Stimulated activated CD8-positive, alpha-beta memory T cell treated with anti-CD3 and anti-CD28 coated beads, Interleukin-2, amount 100 ng/mL, for 1 hour (primary cell): ENCODE results near the gene RMI2.
"Not testable (repeated sequence)": the region's sequence is repeated elsewhere in the genome, so short reads cannot be mapped to it uniquely, and the experiment has no call there.

Source experiments
- DNase-seq, 2 donors: peaks; one replicate each; pipeline ENCODE4 v3.0.0-alpha.2; 2020; ENCODE audit warnings: low read depth in 2 of 2

Gene RMI2

DNA sequence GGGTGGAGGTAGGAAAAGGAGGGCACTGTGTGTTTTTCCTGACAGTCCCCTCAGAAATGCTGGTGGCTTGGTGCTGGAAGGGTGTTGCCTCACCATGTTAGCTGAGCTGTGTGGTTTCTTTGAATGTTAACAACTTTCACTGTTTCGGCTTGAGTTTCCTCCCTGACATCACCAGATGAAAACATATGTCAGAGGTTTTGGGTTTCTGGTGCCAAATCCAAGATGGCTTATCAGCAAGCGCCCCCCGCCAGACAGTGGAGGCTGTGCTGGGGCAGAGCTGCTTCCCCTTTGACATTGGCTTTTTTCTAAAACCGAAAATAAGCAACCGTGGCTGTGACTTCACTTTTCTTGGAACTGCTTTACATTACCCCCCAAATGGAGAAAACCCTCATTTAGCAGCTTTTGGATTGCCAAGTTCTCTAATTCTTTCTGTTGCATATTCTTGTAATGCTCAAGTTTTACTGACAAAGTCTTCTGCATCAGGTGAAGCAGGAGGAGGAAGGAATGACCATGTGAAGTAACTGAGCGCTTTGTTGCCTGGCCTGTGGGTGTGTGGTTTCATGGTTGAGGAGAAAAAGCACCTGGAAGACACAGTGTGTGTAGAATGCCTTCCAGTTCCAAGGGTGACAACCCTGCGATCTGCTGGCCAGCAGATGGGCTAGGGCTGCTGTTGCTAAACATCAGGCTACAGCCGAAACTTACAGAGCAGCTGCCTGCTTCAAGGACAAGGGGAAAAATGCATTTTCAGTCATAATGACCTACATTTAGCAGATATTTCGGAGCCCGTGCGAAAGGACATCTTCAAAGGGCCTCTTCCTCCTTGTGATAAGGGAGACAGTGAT lies 9.7 kb downstream of the RMI2 start:
- DNase-seq: peak; percentile 42 to 65

GRCh38 chr16:11355862-11356261 lies 10.6 kb downstream of the RMI2 start:
- DNase-seq: no peak

GRCh38 chr16:11356573-11357331 lies 11.5 kb downstream of the RMI2 start:
- DNase-seq: no peak

- DNase-seq: no peak
These were observed 13.3 kb downstream of the RMI2 start for GRCh38 chr16:11358531-11358930.

DNA sequence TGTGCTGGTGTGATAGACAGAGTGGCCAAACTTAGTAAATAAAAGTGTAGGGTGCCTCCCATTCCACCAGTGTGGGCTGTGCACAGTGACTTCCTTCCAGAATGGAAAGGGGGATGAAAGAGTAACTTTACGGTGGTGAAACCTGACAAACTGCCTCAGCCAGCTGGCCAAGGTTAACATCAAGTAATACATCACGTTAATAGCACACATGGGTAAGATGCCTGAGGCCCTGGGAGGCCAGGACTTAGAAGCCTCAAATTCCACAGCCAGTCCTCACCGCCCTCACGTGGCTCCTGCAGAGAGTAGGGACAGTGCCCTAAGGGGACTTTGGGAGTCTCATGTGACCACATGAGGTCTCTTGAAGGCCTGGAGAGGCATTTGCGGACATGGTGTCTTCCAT lies 14.1 kb downstream of the RMI2 start:
- DNase-seq: no peak

DNA sequence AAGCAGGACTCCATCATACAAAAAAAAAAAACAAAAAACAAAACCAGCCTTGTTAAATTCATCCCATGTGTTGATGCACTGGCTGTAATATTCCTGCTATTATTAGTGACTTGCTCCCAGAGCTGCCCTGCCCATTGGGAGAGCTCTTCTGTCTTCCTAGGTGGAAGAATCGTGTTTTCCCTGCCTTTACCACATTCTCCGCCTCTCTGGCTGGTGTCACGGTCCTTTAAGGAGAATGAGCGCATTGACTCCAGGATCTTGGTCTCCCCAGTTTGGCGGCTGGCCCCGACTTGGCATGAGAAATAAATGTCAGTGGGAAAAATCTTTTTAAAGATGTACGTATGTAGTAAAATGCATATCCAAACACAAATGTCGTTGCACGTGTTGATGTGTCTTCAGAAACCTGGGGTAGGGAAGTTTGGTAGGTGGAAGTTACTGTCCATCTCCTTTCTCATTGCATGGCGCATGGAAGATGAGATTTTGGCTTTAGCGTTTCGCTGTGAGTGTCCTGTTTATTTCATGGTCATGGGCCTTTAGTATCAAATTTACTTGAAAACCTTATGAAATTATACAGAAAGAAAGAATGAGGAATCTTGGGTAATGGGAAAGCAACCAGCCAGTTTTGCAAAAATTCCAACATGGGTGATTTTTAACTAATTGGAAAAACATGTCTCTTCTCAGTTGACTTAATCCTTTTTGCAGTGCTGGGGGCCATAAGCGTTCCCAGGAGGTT lies 15.5 kb downstream of the RMI2 start:
- no peak for DNase-seq

GRCh38 chr16:11361701-11362451 lies 16.6 kb downstream of the RMI2 start:
- DNase-seq: no peak

DNA sequence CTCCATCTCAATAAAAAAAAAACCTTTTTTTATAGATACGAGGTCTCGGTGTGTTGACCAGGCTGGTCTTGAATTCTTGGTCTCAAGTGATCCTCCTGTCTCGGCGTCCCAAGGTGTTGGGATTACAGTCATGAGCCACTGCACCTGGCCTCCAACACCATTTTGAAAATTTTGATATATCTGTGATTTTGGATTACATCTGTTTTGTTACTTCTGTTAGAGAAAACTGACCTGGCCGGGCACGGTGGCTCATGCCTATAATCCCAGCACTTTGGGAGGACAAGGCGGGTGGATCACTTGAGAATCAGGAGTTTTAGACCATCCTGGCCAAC lies 18.6 kb downstream of the RMI2 start:
- no peak for DNase-seq

GRCh38 chr16:11367483-11367906 lies 22.2 kb downstream of the RMI2 start:
- no peak for DNase-seq

GRCh38 chr16:11370084-11370931 lies 25.0 kb downstream of the RMI2 start:
- no peak for DNase-seq

GRCh38 chr16:11370932-11371279 lies 25.6 kb downstream of the RMI2 start:
- not testable (repeated sequence) for DNase-seq

GRCh38 chr16:11372073-11372828 lies 27.0 kb downstream of the RMI2 start:
- DNase-seq: no peak

- DNase-seq: no peak
These were observed 27.6 kb downstream of the RMI2 start for GRCh38 chr16:11372829-11373306.

GRCh38 chr16:11374255-11374654 lies 29.0 kb downstream of the RMI2 start:
- DNase-seq: no peak

DNA sequence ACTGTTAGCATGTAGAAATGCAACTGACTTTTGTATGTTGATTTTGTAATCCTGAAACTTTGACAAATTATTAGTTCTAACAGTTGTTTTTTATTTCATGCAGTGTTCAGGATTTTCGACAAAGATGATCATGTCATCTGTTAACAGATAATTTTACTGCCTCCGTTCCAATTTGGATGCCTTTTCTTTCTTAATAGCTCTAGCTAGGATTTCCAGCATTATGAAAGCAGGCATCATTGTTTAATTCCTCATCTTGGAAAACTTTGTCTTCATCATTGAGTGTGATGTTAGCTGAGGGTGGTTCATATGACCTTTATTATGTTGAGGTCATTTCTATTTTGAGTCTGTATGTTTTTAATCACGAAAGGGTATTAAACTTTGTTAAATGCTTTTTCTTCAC lies 31.9 kb downstream of the RMI2 start:
- no peak for DNase-seq

- not testable (repeated sequence) for DNase-seq
These were observed 33.7 kb downstream of the RMI2 start for GRCh38 chr16:11378951-11379350.

DNA sequence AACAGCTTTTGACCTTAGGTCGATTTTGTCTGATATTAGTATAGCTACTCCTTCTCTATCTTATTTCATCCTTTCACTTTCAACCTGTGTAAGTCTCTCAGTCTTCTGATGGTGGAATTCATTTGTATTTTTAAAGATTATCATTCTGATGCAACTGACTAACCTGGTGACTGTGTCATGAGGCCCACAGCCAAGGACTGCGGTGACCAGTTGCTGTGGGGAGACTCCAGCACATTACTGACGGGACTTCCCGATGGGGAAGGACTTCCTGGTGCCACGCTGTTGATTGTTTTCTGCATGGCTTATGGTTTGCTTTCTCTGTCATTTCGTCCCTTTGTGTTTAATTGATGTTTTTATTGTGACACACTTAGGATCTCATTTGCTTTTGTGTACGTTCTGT lies 34.2 kb downstream of the RMI2 start:
- no peak for DNase-seq

GRCh38 chr16:11380836-11381235 lies 35.6 kb downstream of the RMI2 start:
- DNase-seq: no peak

DNA sequence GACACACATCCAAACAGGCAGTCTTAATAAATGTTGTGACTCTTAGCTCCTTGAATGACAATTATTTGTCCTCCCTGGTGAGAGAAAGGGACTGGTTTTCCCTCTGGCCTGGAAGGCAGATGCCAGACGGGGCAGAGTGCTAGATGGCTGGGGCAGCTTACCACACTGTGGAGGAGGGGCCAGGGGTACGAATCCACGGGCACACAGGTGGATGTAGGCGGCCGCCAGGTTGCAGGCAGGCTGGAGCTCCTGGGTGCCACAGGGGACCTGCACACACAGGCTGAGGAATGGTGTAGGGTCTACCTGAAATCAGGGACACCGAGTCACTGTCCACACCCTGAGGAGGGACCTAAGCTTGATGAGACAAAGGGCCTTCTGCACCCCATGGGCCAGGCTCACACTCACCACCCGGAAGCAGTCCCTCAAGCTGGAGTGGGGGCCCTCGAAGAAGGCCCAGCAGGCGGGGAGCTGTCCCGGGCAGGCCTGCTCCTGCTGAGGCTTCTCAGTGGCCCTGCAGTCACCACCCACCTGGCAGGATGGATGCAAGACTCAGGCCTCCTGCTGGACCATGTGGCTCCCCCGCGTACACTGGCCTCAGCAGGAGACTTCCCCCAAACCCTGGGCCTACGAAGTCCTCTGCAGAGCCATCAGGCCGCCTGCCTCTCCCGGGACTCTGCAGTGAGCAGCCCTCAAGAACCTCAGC lies 38.4 kb downstream of the RMI2 start:
- no peak for DNase-seq
